Transverse colon (tissue), 4 donors: ENCODE results near the gene STARD9. TPM values are rescaled to one million over a fixed set of nuclear protein-coding genes. Genes with fewer than 3 reads are reported as not detected.
A peak's percentile ranks its signal among the peaks of the same experiment; 100 is the strongest.
"Not testable (repeated sequence)": the region's sequence is repeated elsewhere in the genome, so short reads cannot be mapped to it uniquely, and the experiment has no call there.

Experiments used
- DNase-seq: peaks from one replicate; pipeline ENCODE4 v3.0.0-alpha.2; 2019
- H3K27ac ChIP-seq, 4 donors: fragments of 200-600 bp; sonication (generic); 2 replicates each; pipeline ENCODE4 v1.5.1; 2016 to 2018; ENCODE audit warnings: inconsistent platforms in 4 of 4
- H3K27me3 ChIP-seq: fragments of 200-600 bp; sonication (generic); 2 replicates; pipeline ENCODE4 v1.5.1; 2017; ENCODE audit warnings: inconsistent platforms
- H3K36me3 ChIP-seq, 4 donors: fragments of 200-600 bp; sonication (generic); 2 replicates each; pipeline ENCODE4 v1.5.1; 2017 to 2019; ENCODE audit warnings: inconsistent platforms in 4 of 4
- H3K4me1 ChIP-seq, 4 donors: fragments of 200-600 bp; sonication (generic); 2 replicates each; pipeline ENCODE4 v1.5.1; 2017 to 2020; ENCODE audit warnings: inconsistent platforms in 4 of 4
- H3K4me3 ChIP-seq, 4 donors: fragments of 200-600 bp; sonication (generic); 1 replicate in 1 of 4; 2 replicates in 3 of 4; pipeline versions ENCODE4 v1.5.1 to v1.6.1; 2017 to 2019; ENCODE audit warnings: inconsistent platforms in 4 of 4
- H3K9me3 ChIP-seq, 2 donors: fragments of 200-600 bp; sonication (generic); 2 replicates each; pipeline ENCODE4 v1.5.1; 2017 to 2019; ENCODE audit warnings: inconsistent platforms in 2 of 2
- CTCF ChIP-seq, 5 experiments: fragments of 200-600 bp in 3 of 5; fragments of 450-650 bp in 2 of 5; sonication (generic) in 3 of 5; IDR thresholded peaks; 1 replicate in 2 of 5; 2 replicates in 3 of 5; pipeline ENCODE4 v1.5.1; 2016 to 2017; ENCODE audit warnings: antibody characterized with exemption in 5 of 5, inconsistent platforms in 3 of 5, mild to moderate bottlenecking in 2 of 5, moderate library complexity in 1 of 5
- EP300 ChIP-seq: sonication (generic); formaldehyde crosslinking; IDR thresholded peaks from one replicate; pipeline ENCODE4 v1.6.1; 2017; ENCODE audit warnings: antibody characterized with exemption, low read depth
- POLR2A ChIP-seq: fragments of 450-650 bp; IDR thresholded peaks from one replicate; pipeline ENCODE4 v1.6.1; 2016; ENCODE audit warnings: antibody characterized with exemption, mild to moderate bottlenecking, moderate library complexity
- POLR2AphosphoS5 ChIP-seq, 3 donors: sonication (generic); formaldehyde crosslinking; IDR thresholded peaks; one replicate each; pipeline ENCODE4 v1.6.1; 2016; ENCODE audit warnings: antibody characterized with exemption in 3 of 3
- WGBS, 2 donors: methylation state at CpG; one replicate each; pipeline ENCODE4 v1.1.5; 2018; ENCODE audit warnings: low coverage in 1 of 2; 5-methylcytosine and 5-hydroxymethylcytosine counted together
- in situ Hi-C, 4 donors: fragments of 200-750 bp; cut with MboI; loops; one replicate each; pipeline versions ENCODE4 v1.15.0 to v1.15.1; 2017; ENCODE audit warnings: low sequenced_read_pairs in 3 of 4, low pct_ligation_motif_present in 1 of 4, low pct_unique_long_range_greater_than_20kb in 1 of 4
- intact Hi-C: fragments of 100-400 bp; cut with DNase I; formaldehyde crosslinking; loops from one replicate; pipeline ENCODE4 v1.15.1; 2023; ENCODE audit warnings: low total_unique reads
- total RNA-seq, 4 donors: library from RNA; depleted of rRNA; stranded (reverse); fragments of >200 nt; gene quantifications; one replicate each; pipeline ENCODE4 v1.1.0, GENCODE V29; 2016

STARD9 gene
- total RNA-seq, 4 donors from 2014 or later: 11.1 to 52.5 (median 22.4) TPM

- Histone ChIP-seq H3K36me3 (no peaks in the 10 kb centered on the region), H3K27me3 (no peaks in the 10 kb centered on the region), H3K4me1 (peaks cover 4 to 42% (median 21%) of the 10 kb centered on the region in 4 donors), H3K27ac (peak overlapping the region; percentile 91 to 98 (median 93)), H3K4me3 (peak overlapping the region in 3 of 4 donors; percentile 69 to 94 (median 84)), H3K9me3 (no peaks in the 10 kb centered on the region)
- intact Hi-C loops: loop anchor here (10.0 kb wide), 1 partner anchor 105 kb away; no protein-coding TSS in a partner anchor
- DNase-seq: no peak
- TF ChIP-seq POLR2AphosphoS5 (IDR thresholded peaks at IDR 0.05) (no peak), CTCF (IDR thresholded peaks at IDR 0.05) (no peak), EP300 (no peak), POLR2A (no peak)
- in situ Hi-C loops: loop anchor here in 1 of 4 donors (25.0 kb wide), 1 partner anchor 87 kb away; no protein-coding TSS in a partner anchor
- 66% methylated on average over 10 to 12 of the region's 12 CpGs for WGBS, 2 donors
Measured at GRCh38 chr15:42549741-42550392, 25.5 kb upstream of the STARD9 start.

- 90 to 92% methylated on average over 1 of the region's 1 CpG for WGBS, 2 donors
- TF ChIP-seq POLR2AphosphoS5 (IDR thresholded peaks at IDR 0.05): no peak
- TF ChIP-seq CTCF (IDR thresholded peaks at IDR 0.05): no peak
- no peak for TF ChIP-seq EP300
- TF ChIP-seq POLR2A: no peak
Measured at GRCh38 chr15:42553554-42553953, 21.9 kb upstream of the STARD9 start.

DNA sequence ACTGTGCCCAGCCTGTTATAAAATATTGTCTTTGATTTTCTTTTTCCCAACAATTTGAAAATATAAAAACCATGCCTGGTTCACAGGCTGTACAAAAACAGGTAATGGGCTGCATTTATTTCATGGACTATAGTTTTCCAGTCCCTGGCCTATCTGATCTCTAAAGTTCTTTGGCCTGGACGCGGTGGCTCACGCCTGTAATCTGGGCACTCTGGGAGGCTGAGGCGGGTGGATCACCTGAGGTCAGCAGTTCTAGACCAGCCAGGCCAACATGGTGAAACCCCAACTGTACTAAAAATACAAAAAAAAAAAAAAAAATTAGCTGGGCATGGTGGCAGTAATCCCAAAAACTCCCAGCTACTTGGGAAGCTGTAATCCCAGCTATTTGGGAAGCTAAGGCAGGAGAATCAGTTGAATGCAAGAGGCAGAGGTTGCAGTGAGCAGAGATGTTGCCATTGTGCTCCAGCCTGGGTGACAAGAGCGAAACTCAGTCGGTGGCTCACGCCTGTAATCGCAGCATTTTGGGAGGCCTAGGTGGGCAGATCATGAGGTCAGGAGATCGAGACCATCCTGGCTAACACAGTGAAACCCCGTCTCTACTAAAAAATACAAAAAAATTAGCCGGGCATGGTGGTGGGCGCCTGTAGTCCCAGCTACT is 18.7 kb upstream of the STARD9 start:
- DNase-seq, in situ Hi-C loops, H3K27ac ChIP-seq, H3K4me1 ChIP-seq, H3K4me3 ChIP-seq, H3K9me3 ChIP-seq, H3K27me3 ChIP-seq: not testable (repeated sequence)
- H3K36me3 ChIP-seq: peaks cover 0 to 29% (median 10%) of the 10 kb centered on the region in 4 donors
- intact Hi-C loops: loop anchor here (10.0 kb wide), 1 partner anchor 98 kb away; no protein-coding TSS in a partner anchor
- WGBS, 2 donors: 96 to 100% methylated on average over 4 to 12 of the region's 12 CpGs

More at GRCh38 chr15:42553554-42553953, 21.9 kb upstream of the STARD9 start:
- H3K9me3 ChIP-seq: no peaks in the 10 kb centered on the region
- H3K36me3 ChIP-seq: peaks cover 0 to 3% (median 0%) of the 10 kb centered on the region in 4 donors
- intact Hi-C loops: loop anchor here (10.0 kb wide), 1 partner anchor 101 kb away; no protein-coding TSS in a partner anchor
- in situ Hi-C loops: no loop called here
- no peak for DNase-seq
- H3K27ac ChIP-seq: no peak overlapping the region
- no peaks in the 10 kb centered on the region for H3K27me3 ChIP-seq
- no peak overlapping the region for H3K4me3 ChIP-seq
- peaks cover 0 to 15% (median 10%) of the 10 kb centered on the region in 4 donors for H3K4me1 ChIP-seq

GRCh38 chr15:42558739-42559138 is 16.7 kb upstream of the STARD9 start:
- 100% methylated on average over 1 to 3 of the region's 3 CpGs for WGBS, 2 donors
- TF ChIP-seq CTCF (IDR thresholded peaks at IDR 0.05): no peak
- no peak for TF ChIP-seq EP300
- no peak for TF ChIP-seq POLR2AphosphoS5 (IDR thresholded peaks at IDR 0.05)
- no peak for TF ChIP-seq POLR2A
- in situ Hi-C loops: no loop called here
- no peak for DNase-seq
- Histone ChIP-seq H3K4me1 (no peaks in the 10 kb centered on the region), H3K4me3 (no peak overlapping the region), H3K9me3 (no peaks in the 10 kb centered on the region), H3K36me3 (peaks cover 0 to 43% (median 14%) of the 10 kb centered on the region in 4 donors), H3K27me3 (no peaks in the 10 kb centered on the region), H3K27ac (no peak overlapping the region)
- intact Hi-C loops: loop anchor here (10.0 kb wide), 1 partner anchor 96 kb away; no protein-coding TSS in a partner anchor
